Osteoblast (primary cell): ENCODE measurements around the gene OR6T1. TPM values are rescaled to one million over a fixed set of nuclear protein-coding genes. Genes with fewer than 3 reads are reported as not detected.

ENCODE experiments used
- DNase-seq: peaks from one replicate; pipeline ENCODE4 v3.0.0; 2011; ENCODE audit warnings: low spot score, mixed read lengths; ENCODE audit not compliant: insufficient read length; ENCODE audit errors: missing footprints
- H2AFZ ChIP-seq: 2 replicates; pipeline ENCODE4 v1.6.0; 2011; ENCODE audit warnings: mild to moderate bottlenecking, low read length
- H3K27ac ChIP-seq: 2 replicates; pipeline ENCODE4 v1.5.1; 2011; ENCODE audit warnings: mild to moderate bottlenecking, low read depth, low read length, moderate library complexity
- H3K27me3 ChIP-seq: 2 replicates; pipeline ENCODE4 v1.6.0; 2012; ENCODE audit warnings: mild to moderate bottlenecking, control low read depth, inconsistent platforms, low read length, moderate library complexity; ENCODE audit not compliant: insufficient read depth
- H3K36me3 ChIP-seq: 2 replicates; pipeline ENCODE4 v1.5.1; 2011; ENCODE audit warnings: mild to moderate bottlenecking, low read length, control low read depth, moderate library complexity; ENCODE audit not compliant: insufficient read depth
- H3K4me1 ChIP-seq: 2 replicates; pipeline ENCODE4 v1.5.1; 2011; ENCODE audit warnings: mild to moderate bottlenecking, low read length, control low read depth, moderate library complexity; ENCODE audit not compliant: insufficient read depth
- H3K4me2 ChIP-seq: 2 replicates; pipeline ENCODE4 v1.6.0; 2011; ENCODE audit warnings: mild to moderate bottlenecking, low read length; ENCODE audit not compliant: insufficient read depth
- H3K4me3 ChIP-seq: fragments of 200-600 bp; sonication (generic); 3 replicates; pipeline ENCODE4 v1.5.1; 2012; ENCODE audit warnings: mild to moderate bottlenecking, low read length, inconsistent platforms; ENCODE audit not compliant: insufficient read depth
- H3K79me2 ChIP-seq: 2 replicates; pipeline ENCODE4 v1.6.0; 2012; ENCODE audit warnings: mild to moderate bottlenecking, low read length, control low read depth, inconsistent platforms; ENCODE audit not compliant: insufficient read depth
- H3K9me3 ChIP-seq: 2 replicates; pipeline ENCODE4 v1.5.1; 2011; ENCODE audit warnings: low read depth, low read length, control low read depth
- H4K20me1 ChIP-seq: 2 replicates; pipeline ENCODE4 v1.6.0; 2012; ENCODE audit warnings: mild to moderate bottlenecking, low read length, control low read depth; ENCODE audit not compliant: insufficient read depth
- CTCF ChIP-seq: IDR thresholded peaks from 2 replicates; pipeline ENCODE4 v1.5.1; 2011; ENCODE audit warnings: mild to moderate bottlenecking, low read depth, low read length, moderate library complexity; ENCODE audit errors: extremely low read depth
- total RNA-seq: library from RNA; depleted of rRNA; stranded (reverse); fragments of >200 nt; gene quantifications from 2 replicates; pipeline ENCODE4 v1.2.3, GENCODE V29; 2012

The OR6T1 gene
- total RNA-seq, 1 donor = not detected

DNA sequence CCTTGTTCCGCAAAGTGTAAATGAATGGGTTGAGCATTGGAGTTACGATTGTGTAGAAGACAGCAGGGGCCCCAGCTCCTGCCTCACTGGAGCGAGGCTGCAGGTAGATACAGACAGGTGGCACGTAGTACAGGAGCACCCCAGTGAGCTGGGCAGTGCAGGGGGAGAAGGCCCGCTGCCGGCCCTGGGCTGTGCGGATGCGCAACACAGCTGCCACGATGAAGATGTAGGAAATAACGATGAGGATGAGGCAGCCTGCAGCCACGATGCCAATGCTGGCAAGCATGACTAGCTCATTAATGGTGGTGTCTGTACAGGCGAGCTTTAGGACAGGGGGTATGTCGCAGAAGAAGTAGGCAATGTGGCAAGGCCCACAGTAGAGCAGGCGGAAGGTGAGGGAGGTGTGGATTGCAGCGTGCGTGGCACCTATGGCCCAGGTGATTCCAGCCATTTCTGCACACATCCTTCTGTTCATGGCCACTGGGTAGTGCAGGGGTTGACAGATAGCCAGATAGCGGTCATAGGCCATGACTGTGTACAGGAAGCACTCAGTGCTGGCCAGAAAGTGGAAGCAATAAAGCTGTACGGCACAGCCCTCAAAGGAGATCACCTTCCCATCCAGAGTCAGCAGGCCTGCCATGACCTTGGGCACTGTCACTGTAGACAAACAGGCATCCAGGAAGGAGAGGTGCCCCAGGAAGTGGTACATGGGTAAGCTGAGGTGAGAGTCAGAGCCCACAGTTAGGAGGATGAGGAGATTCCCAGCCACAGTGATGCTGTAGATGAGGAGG is 33.3 kb upstream of the OR6T1 start:
- no peak overlapping the region for H3K4me2 ChIP-seq
- H3K36me3 ChIP-seq = no peaks in the 10 kb centered on the region
- no peaks in the 10 kb centered on the region for H3K9me3 ChIP-seq
- H3K27ac ChIP-seq = no peak overlapping the region
- no peaks in the 10 kb centered on the region for H3K4me1 ChIP-seq
- no peak overlapping the region for H3K4me3 ChIP-seq
- no peak for DNase-seq
- TF ChIP-seq CTCF = no peak
- H2AFZ ChIP-seq = no peak overlapping the region
- H4K20me1 ChIP-seq = no peaks in the 10 kb centered on the region
- H3K79me2 ChIP-seq = no peaks in the 10 kb centered on the region
- no peaks in the 10 kb centered on the region for H3K27me3 ChIP-seq

- Histone ChIP-seq H3K9me3 (no peaks in the 10 kb centered on the region), H3K4me1 (no peaks in the 10 kb centered on the region), H3K79me2 (no peaks in the 10 kb centered on the region), H3K4me3 (no peak overlapping the region), H4K20me1 (no peaks in the 10 kb centered on the region), H3K4me2 (no peak overlapping the region), H3K27ac (no peak overlapping the region), H3K36me3 (no peaks in the 10 kb centered on the region), H2AFZ (no peak overlapping the region), H3K27me3 (no peaks in the 10 kb centered on the region)
- TF ChIP-seq CTCF = no peak
- peak; percentile 41 for DNase-seq
These were observed 30.2 kb upstream of the OR6T1 start for GRCh38 chr11:123973816-123974215.

DNA sequence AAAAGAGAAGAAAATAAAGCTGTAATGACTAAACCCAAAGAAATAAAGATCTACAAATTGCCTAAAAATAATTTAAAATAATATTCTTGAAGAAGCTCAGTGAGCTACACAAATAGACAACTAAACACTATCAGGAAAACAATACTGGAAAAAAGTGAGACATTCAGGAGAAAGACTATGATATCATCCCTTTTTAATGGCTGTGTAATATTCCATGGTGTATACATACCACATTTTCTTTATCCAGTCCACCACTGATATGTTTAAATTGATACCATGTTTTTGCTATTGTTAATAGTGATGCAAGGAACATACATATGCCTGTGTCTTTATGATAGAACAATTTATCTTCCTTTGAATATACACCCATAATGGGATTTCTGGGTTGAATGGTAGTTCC is 13.1 kb upstream of the OR6T1 start:
- Histone ChIP-seq H3K27me3 (no peaks in the 10 kb centered on the region), H3K4me1 (no peaks in the 10 kb centered on the region), H3K9me3 (no peaks in the 10 kb centered on the region), H4K20me1 (no peaks in the 10 kb centered on the region), H3K27ac (no peak overlapping the region), H3K4me3 (no peak overlapping the region), H3K4me2 (no peak overlapping the region), H3K79me2 (no peaks in the 10 kb centered on the region), H2AFZ (no peak overlapping the region), H3K36me3 (no peaks in the 10 kb centered on the region)
- DNase-seq = no peak
- no peak for TF ChIP-seq CTCF

GRCh38 chr11:123945132-123945531 is 1.5 kb upstream of the OR6T1 start:
- Histone ChIP-seq H2AFZ (no peak overlapping the region), H3K27me3 (no peaks in the 10 kb centered on the region), H3K36me3 (no peaks in the 10 kb centered on the region), H3K4me2 (no peak overlapping the region), H3K79me2 (no peaks in the 10 kb centered on the region), H3K4me3 (no peak overlapping the region), H3K9me3 (no peaks in the 10 kb centered on the region), H3K4me1 (no peaks in the 10 kb centered on the region), H3K27ac (no peak overlapping the region), H4K20me1 (no peaks in the 10 kb centered on the region)
- DNase-seq = no peak
- no peak for TF ChIP-seq CTCF
